H1 (cell line): ENCODE data around the gene CFAP100. TPM values are rescaled to one million over a fixed set of nuclear protein-coding genes. Genes with fewer than 3 reads are reported as not detected.

Source experiments
- CTCF ChIA-PET: fragments of 300-600 bp; sonication (Branson Sonifier 250); formaldehyde crosslinking; loops from one replicate; lab custom pipeline; 2021; ENCODE audit not compliant: partially characterized antibody; lab: Charles Lee
- POLR2A ChIA-PET: fragments of 300-600 bp; sonication (Branson Sonifier 250); formaldehyde crosslinking; loops from one replicate; lab custom pipeline; 2021; ENCODE audit warnings: inconsistent platforms; ENCODE audit not compliant: partially characterized antibody; lab: Charles Lee
- DNase-seq, 2 experiments: peaks; one replicate each; pipeline versions ENCODE4 v3.0.0 to v3.0.0-alpha.2; 2010 to 2022; ENCODE audit warnings: low spot score in 2 of 2, low read depth in 1 of 2, mixed read lengths in 1 of 2
- FAIRE-seq: peaks from 2 replicates; lab custom pipeline; 2011; peaks lifted over from hg19 to GRCh38; lab: Jason Lieb, UNC
- H2AFZ ChIP-seq: 2 replicates; pipeline ENCODE4 v1.8.1; 2012; ENCODE audit warnings: low read length, inconsistent platforms
- H2AK5ac ChIP-seq: 2 replicates; pipeline ENCODE4 v1.6.1; 2013; ENCODE audit warnings: low read depth, low read length
- H2BK120ac ChIP-seq: replicated peaks from 2 replicates; pipeline ENCODE3; 2013; ENCODE audit warnings: low read depth, low read length, inconsistent platforms
- H2BK12ac ChIP-seq: 2 replicates; pipeline ENCODE4 v1.6.1; 2013; ENCODE audit warnings: low read depth, low read length
- H2BK15ac ChIP-seq: 2 replicates; pipeline ENCODE4 v1.6.1; 2013; ENCODE audit warnings: low read length
- H2BK20ac ChIP-seq: 2 replicates; pipeline ENCODE4 v1.6.1; 2013; ENCODE audit warnings: low read length
- H2BK5ac ChIP-seq: 2 replicates; pipeline ENCODE4 v1.6.1; 2013; ENCODE audit warnings: low read depth, low read length
- H3K14ac ChIP-seq: 2 replicates; pipeline ENCODE4 v1.6.1; 2013; ENCODE audit warnings: inconsistent platforms; ENCODE audit not compliant: insufficient read length
- H3K18ac ChIP-seq: 2 replicates; pipeline ENCODE4 v1.6.1; 2013; ENCODE audit warnings: low read length; ENCODE audit errors: extremely low read depth
- H3K23ac ChIP-seq: 2 replicates; pipeline ENCODE4 v1.6.1; 2013; ENCODE audit warnings: inconsistent platforms; ENCODE audit not compliant: insufficient read length
- H3K23me2 ChIP-seq: 2 replicates; pipeline ENCODE4 v1.6.1; 2013; ENCODE audit warnings: low read depth, low read length
- H3K27ac ChIP-seq: 2 replicates; pipeline ENCODE4 v1.6.1; 2011; ENCODE audit warnings: low read depth, low read length, inconsistent platforms
- H3K27me3 ChIP-seq, 4 experiments: replicated peaks in 1 of 4; 1 replicate in 1 of 4; 2 replicates in 3 of 4; pipeline versions ENCODE4 v1.6.1 to v1.8.1; 2011 to 2013; ENCODE audit warnings: low read length in 3 of 4, mild to moderate bottlenecking in 3 of 4, inconsistent platforms in 2 of 4, mixed read lengths in 2 of 4, moderate library complexity in 1 of 4; ENCODE audit not compliant: control insufficient read depth in 3 of 4, insufficient read depth in 3 of 4; ENCODE audit errors: extremely low read depth in 1 of 4
- H3K36me3 ChIP-seq, 4 experiments: 2 replicates each; pipeline versions ENCODE4 v1.6.1 to v1.8.1; 2011 to 2013; ENCODE audit warnings: mild to moderate bottlenecking in 4 of 4, low read length in 3 of 4, moderate library complexity in 2 of 4, control low read depth in 1 of 4, inconsistent platforms in 1 of 4; ENCODE audit not compliant: insufficient read depth in 4 of 4, control insufficient read depth in 2 of 4
- H3K4ac ChIP-seq: replicated peaks from 2 replicates; pipeline ENCODE3; 2013; ENCODE audit warnings: low read length, low read depth, mixed read lengths, inconsistent platforms; ENCODE audit not compliant: insufficient read length
- H3K4me1 ChIP-seq, 4 experiments: replicated peaks in 1 of 4; 1 replicate in 1 of 4; 2 replicates in 3 of 4; pipeline versions ENCODE4 v1.6.1 to v1.8.1; 2011 to 2013; ENCODE audit warnings: low read length in 3 of 4, inconsistent platforms in 2 of 4, mixed read lengths in 1 of 4; ENCODE audit not compliant: insufficient read depth in 4 of 4, control insufficient read depth in 3 of 4
- H3K4me2 ChIP-seq, 2 experiments: 2 replicates each; pipeline versions ENCODE4 v1.6.1 to v1.8.1; 2011 to 2013; ENCODE audit warnings: low read depth in 2 of 2, low read length in 2 of 2, control low read depth in 1 of 2, inconsistent platforms in 1 of 2, mild to moderate bottlenecking in 1 of 2; ENCODE audit not compliant: insufficient read depth in 1 of 2
- H3K4me3 ChIP-seq, 4 experiments: fragments of 200-600, 300-600 bp in 1 of 4; sonication (generic), shearing (Covaris generic), sonication (Bioruptor Twin) in 1 of 4; 2 replicates each; pipeline versions ENCODE4 v1.5.1 to v1.8.1; 2011 to 2016; ENCODE audit warnings: low read length in 4 of 4, low read depth in 3 of 4, control low read depth in 2 of 4, inconsistent platforms in 2 of 4, mild to moderate bottlenecking in 2 of 4, mixed read lengths in 1 of 4, moderate library complexity in 1 of 4; ENCODE audit not compliant: insufficient read depth in 2 of 4; ENCODE audit errors: extremely low read depth in 1 of 4
- H3K56ac ChIP-seq: replicated peaks from 2 replicates; pipeline ENCODE3; 2013; ENCODE audit warnings: low read depth, mild to moderate bottlenecking, mixed read lengths, low read length, inconsistent platforms; ENCODE audit not compliant: insufficient read length
- H3K79me1 ChIP-seq: 2 replicates; pipeline ENCODE4 v1.6.1; 2013; ENCODE audit warnings: low read depth, low read length, control low read depth
- H3K79me2 ChIP-seq, 2 experiments: 2 replicates each; pipeline versions ENCODE4 v1.6.1 to v1.8.1; 2012 to 2013; ENCODE audit warnings: low read length in 2 of 2, mild to moderate bottlenecking in 2 of 2, inconsistent platforms in 1 of 2; ENCODE audit not compliant: insufficient read depth in 2 of 2, control insufficient read depth in 1 of 2
- H3K9ac ChIP-seq, 4 experiments: replicated peaks in 1 of 4; 1 replicate in 1 of 4; 2 replicates in 3 of 4; pipeline versions ENCODE4 v1.6.1 to v1.8.1; 2011 to 2013; ENCODE audit warnings: low read depth in 3 of 4, low read length in 3 of 4, control low read depth in 2 of 4, mild to moderate bottlenecking in 2 of 4, moderate library complexity in 2 of 4, inconsistent platforms in 1 of 4; ENCODE audit errors: extremely low read depth in 1 of 4
- H3K9me3 ChIP-seq, 2 experiments: 2 replicates each; pipeline versions ENCODE4 v1.6.1 to v1.8.1; 2012 to 2013; ENCODE audit warnings: mild to moderate bottlenecking in 2 of 2, moderate library complexity in 2 of 2, control low read depth in 1 of 2, inconsistent platforms in 1 of 2, low read depth in 1 of 2, low read length in 1 of 2, mixed read lengths in 1 of 2; ENCODE audit not compliant: insufficient read depth in 2 of 2
- H4K20me1 ChIP-seq, 2 experiments: replicated peaks in 1 of 2; 2 replicates each; pipeline versions ENCODE3 to v1.8.1; 2011 to 2013; ENCODE audit warnings: inconsistent platforms in 2 of 2, low read length in 2 of 2, mild to moderate bottlenecking in 1 of 2; ENCODE audit not compliant: insufficient read depth in 2 of 2, control insufficient read depth in 1 of 2
- H4K5ac ChIP-seq: 2 replicates; pipeline ENCODE4 v1.6.1; 2013; ENCODE audit warnings: low read length, low read depth, mixed read lengths, inconsistent platforms; ENCODE audit not compliant: insufficient read length
- H4K8ac ChIP-seq: 2 replicates; pipeline ENCODE4 v1.8.0; 2013; ENCODE audit warnings: mild to moderate bottlenecking, moderate library complexity, low read length, inconsistent platforms; ENCODE audit not compliant: insufficient read depth; ENCODE audit errors: extremely low read depth
- H4K91ac ChIP-seq: replicated peaks from 2 replicates; pipeline ENCODE3; 2013; ENCODE audit warnings: low read length, mixed read lengths, inconsistent platforms; ENCODE audit not compliant: insufficient read length
- ATF3 ChIP-seq: IDR thresholded peaks from 2 replicates; pipeline ENCODE4 v1.6.1; 2011; ENCODE audit warnings: low read depth, mild to moderate bottlenecking, low read length; ENCODE audit not compliant: insufficient read depth
- CHD1 ChIP-seq: IDR thresholded peaks from 2 replicates; pipeline ENCODE4 v1.6.1; 2012; ENCODE audit warnings: low read depth, low read length, improper control_type of control experiment
- CHD2 ChIP-seq: IDR thresholded peaks from 2 replicates; pipeline ENCODE4 v1.6.1; 2012; ENCODE audit warnings: low read length, improper control_type of control experiment
- CTBP2 ChIP-seq: IDR thresholded peaks from 2 replicates; pipeline ENCODE4 v1.7.0; 2011; ENCODE audit warnings: borderline replicate concordance, mild to moderate bottlenecking, moderate library complexity, mixed read lengths, low read length; ENCODE audit not compliant: insufficient read depth, insufficient read length
- EP300 ChIP-seq, 2 experiments: IDR thresholded peaks; 1 replicate in 1 of 2; 2 replicates in 1 of 2; pipeline ENCODE4 v1.6.1; 2011 to 2012; ENCODE audit warnings: low read depth in 2 of 2, low read length in 2 of 2, mild to moderate bottlenecking in 2 of 2, borderline replicate concordance in 1 of 2, inconsistent platforms in 1 of 2, moderate library complexity in 1 of 2
- FOSL1 ChIP-seq: IDR thresholded peaks from 2 replicates; pipeline ENCODE4 v1.6.1; 2011; ENCODE audit warnings: mild to moderate bottlenecking, low read depth, low read length, moderate library complexity; ENCODE audit not compliant: insufficient read depth
- HDAC2 ChIP-seq, 2 experiments: fragments of 300-600 bp in 1 of 2; sonication (generic) in 1 of 2; IDR thresholded peaks; 2 replicates each; pipeline ENCODE4 v1.6.1; 2011 to 2012; ENCODE audit warnings: low read depth in 2 of 2, low read length in 2 of 2, mild to moderate bottlenecking in 2 of 2, moderate library complexity in 2 of 2, borderline replicate concordance in 1 of 2, inconsistent platforms in 1 of 2
- RXRA ChIP-seq: IDR thresholded peaks from 2 replicates; pipeline ENCODE4 v1.6.1; 2011; ENCODE audit warnings: low read depth, mild to moderate bottlenecking, low read length, moderate library complexity; ENCODE audit not compliant: insufficient read depth
- SIN3A ChIP-seq, 2 experiments: IDR thresholded peaks in 1 of 2; conservative IDR thresholded peaks in 1 of 2; 2 replicates each; pipeline ENCODE4 v1.6.1; 2011 to 2012; ENCODE audit warnings: low read length in 2 of 2, improper control_type of control experiment in 1 of 2, low read depth in 1 of 2, mild to moderate bottlenecking in 1 of 2
- SP1 ChIP-seq: IDR thresholded peaks from 2 replicates; pipeline ENCODE4 v1.6.1; 2011; ENCODE audit warnings: low read depth, low read length
- SP4 ChIP-seq: IDR thresholded peaks from 2 replicates; pipeline ENCODE4 v1.6.1; 2012; ENCODE audit warnings: low read length, inconsistent platforms
- TAF1 ChIP-seq: IDR thresholded peaks from 2 replicates; pipeline ENCODE4 v1.6.1; 2011; ENCODE audit warnings: mild to moderate bottlenecking, low read depth, low read length
- WGBS, 2 experiments: shearing (Covaris generic) in 1 of 2; methylation state at CpG; one replicate each; pipeline versions ENCODE4 v1.1.6 to v1.1.7; 2013 to 2015; ENCODE audit warnings: low lambda C conversion rate in 2 of 2, mixed read lengths in 2 of 2, inconsistent platforms in 1 of 2, low coverage in 1 of 2, missing lambda C conversion rate in 1 of 2; ENCODE audit not compliant: insufficient replicate concordance in 2 of 2, insufficient coverage in 1 of 2, insufficient read length in 1 of 2; ENCODE audit errors: extremely low coverage in 1 of 2, missing lambda C conversion rate in 1 of 2; 5-methylcytosine and 5-hydroxymethylcytosine counted together
- polyA plus RNA-seq, 7 experiments: library from polyadenylated mRNA; depleted of rRNA in 3 of 7; stranded (reverse) in 5 of 7; unstranded in 2 of 7; fragments of >200 nt in 5 of 7; fragments of 200-250 nt in 2 of 7; gene quantifications; 1 replicate in 5 of 7; 2 replicates in 1 of 7; 4 replicates in 1 of 7; pipeline versions ENCODE4 v1.2.1 to v1.2.3, GENCODE V29; 2011 to 2013; ENCODE audit warnings: missing spikeins in 2 of 7, mixed read lengths in 2 of 7
- total RNA-seq: library from RNA; stranded (reverse); fragmentation: NEBNext Ultra II Directional; extraction: Animal tissue kit (Norgen Biotek cat#: 25700); gene quantifications from 2 replicates; pipeline ENCODE4 v1.2.1, GENCODE V29; 2021

CFAP100 gene
- total and polyA plus RNA-seq, 2 of the 8 experiments (the other 6 are each of a cell fraction or from before 2014, with no cell fraction given) = 0.17 TPM; not detected in 1

GRCh38 chr3:126442856-126443242, 48.1 kb downstream of the CFAP100 start:
- Histone ChIP-seq H3K27ac (no peak overlapping the region), H3K14ac (no peak overlapping the region), H2BK20ac (no peak overlapping the region), H4K20me1 (peaks cover 2 to 6% of the 10 kb centered on the region in 2 experiments), H3K79me2 (no peaks in the 10 kb centered on the region; a peak in 1 of 4 replicates), H3K36me3 (peaks cover 0 to 4% (median 0%) of the 10 kb centered on the region in 4 experiments; a peak in 2 of 8 replicates), H2AFZ (no peak overlapping the region), H2BK120ac (no peak overlapping the region), H3K4me3 (no peak overlapping the region), H3K18ac (no peak overlapping the region), H3K4me2 (no peak overlapping the region), H3K4ac (no peak overlapping the region), H2AK5ac (no peak overlapping the region), H3K4me1 (peaks cover 0 to 10% (median 5%) of the 10 kb centered on the region in 4 experiments; a peak in 4 of 7 replicates), H4K5ac (no peak overlapping the region), H3K9ac (no peak overlapping the region), H2BK5ac (no peak overlapping the region), H4K91ac (no peak overlapping the region), H3K23me2 (0 out of 2 replicates have a peak, but pooled peaks cover 2% of the 10 kb centered on the region), H3K23ac (no peak overlapping the region), H2BK15ac (no peak overlapping the region), H3K9me3 (no peaks in the 10 kb centered on the region), H3K27me3 (no peaks in the 10 kb centered on the region), H3K79me1 (peaks cover 3% of the 10 kb centered on the region; the same call in 1 of the 2 replicates), H3K56ac (no peak overlapping the region), H2BK12ac (no peak overlapping the region), H4K8ac (no peak overlapping the region)
- DNase-seq = peak in 1 of 2 experiments; percentile 45
- CTCF ChIA-PET = interaction anchor here (0.5 to 2.7 kb wide), 6 partner anchors 20 to 95 kb away, joined by 3 to 8 read pairs (median 4); no protein-coding TSS in a partner anchor
- 79% methylated on average over 3 of the region's 3 CpGs; no CpG with 5 or more reads in 1 of the 2 experiments for WGBS, 2 experiments
- POLR2A ChIA-PET = interaction anchor here (1.6 kb wide), 1 partner anchor 26 kb away, joined by 7 read pairs; no protein-coding TSS in a partner anchor
- FAIRE-seq = no peak
- TF ChIP-seq CTBP2 (no peak), FOSL1 (no peak), TAF1 (no peak), EP300 (IDR thresholded peaks at IDR 0.05; ENCODE audit: borderline replicate concordance in 1 of 2, low read depth in 2 of 2, low read length in 2 of 2) (no peak), SIN3A (conservative IDR thresholded peaks at IDR 0.05 in 1 of 2, IDR thresholded peaks at IDR 0.05 in 1 of 2; ENCODE audit: low read depth in 1 of 2, low read length in 2 of 2) (no peak), CHD1 (no peak), RXRA (no peak), CHD2 (no peak), ATF3 (no peak), SP1 (no peak), SP4 (no peak), HDAC2 (IDR thresholded peaks at IDR 0.05; ENCODE audit: borderline replicate concordance in 1 of 2, low read depth in 2 of 2, low read length in 2 of 2) (no peak)
